Measurements from ENCODE around the gene GNAO1.

The GNAO1 gene

DNA sequence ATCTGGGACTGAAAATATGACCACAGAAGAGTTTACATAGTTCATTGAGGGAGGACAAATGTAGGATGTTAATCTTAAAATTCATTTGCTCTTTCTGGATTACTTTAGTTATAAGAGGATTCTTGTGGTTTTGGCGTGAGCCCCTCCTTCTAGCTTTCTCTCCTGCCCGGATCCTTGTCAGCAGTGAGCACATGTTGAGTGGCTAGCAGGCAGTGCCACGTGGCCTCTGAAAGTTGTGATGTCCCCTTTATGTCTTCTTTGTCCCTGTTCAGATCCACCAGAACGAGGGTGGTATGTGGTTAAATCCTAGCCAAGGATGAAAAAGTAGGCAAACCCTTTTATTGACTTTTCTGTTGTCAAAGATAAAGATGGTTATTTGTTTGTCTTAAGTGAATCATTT lies 83.8 kb downstream of the GNAO1 start:
- H3K4me1 ChIP-seq (ENCODE audit: control insufficient read depth in 1 of 2, insufficient read depth in 1 of 2, low read depth in 1 of 2, low read length in 1 of 2): peaks cover 0 to 5% of the 10 kb centered on the region in 2 experiments
- no peaks in the 10 kb centered on the region for H3K36me3 ChIP-seq
- no peaks in the 10 kb centered on the region for H3K27me3 ChIP-seq
- no peaks in the 10 kb centered on the region for H3K9me3 ChIP-seq
- no peak overlapping the region for H3K4me3 ChIP-seq (ENCODE audit: low read depth in 1 of 2, low read length in 1 of 2)
- TF ChIP-seq, protein P1, sequence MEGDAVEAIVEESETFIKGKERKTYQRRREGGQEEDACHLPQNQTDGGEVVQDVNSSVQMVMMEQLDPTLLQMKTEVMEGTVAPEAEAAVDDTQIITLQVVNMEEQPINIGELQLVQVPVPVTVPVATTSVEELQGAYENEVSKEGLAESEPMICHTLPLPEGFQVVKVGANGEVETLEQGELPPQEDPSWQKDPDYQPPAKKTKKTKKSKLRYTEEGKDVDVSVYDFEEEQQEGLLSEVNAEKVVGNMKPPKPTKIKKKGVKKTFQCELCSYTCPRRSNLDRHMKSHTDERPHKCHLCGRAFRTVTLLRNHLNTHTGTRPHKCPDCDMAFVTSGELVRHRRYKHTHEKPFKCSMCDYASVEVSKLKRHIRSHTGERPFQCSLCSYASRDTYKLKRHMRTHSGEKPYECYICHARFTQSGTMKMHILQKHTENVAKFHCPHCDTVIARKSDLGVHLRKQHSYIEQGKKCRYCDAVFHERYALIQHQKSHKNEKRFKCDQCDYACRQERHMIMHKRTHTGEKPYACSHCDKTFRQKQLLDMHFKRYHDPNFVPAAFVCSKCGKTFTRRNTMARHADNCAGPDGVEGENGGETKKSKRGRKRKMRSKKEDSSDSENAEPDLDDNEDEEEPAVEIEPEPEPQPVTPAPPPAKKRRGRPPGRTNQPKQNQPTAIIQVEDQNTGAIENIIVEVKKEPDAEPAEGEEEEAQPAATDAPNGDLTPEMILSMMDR (IDR thresholded peaks at IDR 0.05): no peak
- no peak overlapping the region for H3K27ac ChIP-seq

DNA sequence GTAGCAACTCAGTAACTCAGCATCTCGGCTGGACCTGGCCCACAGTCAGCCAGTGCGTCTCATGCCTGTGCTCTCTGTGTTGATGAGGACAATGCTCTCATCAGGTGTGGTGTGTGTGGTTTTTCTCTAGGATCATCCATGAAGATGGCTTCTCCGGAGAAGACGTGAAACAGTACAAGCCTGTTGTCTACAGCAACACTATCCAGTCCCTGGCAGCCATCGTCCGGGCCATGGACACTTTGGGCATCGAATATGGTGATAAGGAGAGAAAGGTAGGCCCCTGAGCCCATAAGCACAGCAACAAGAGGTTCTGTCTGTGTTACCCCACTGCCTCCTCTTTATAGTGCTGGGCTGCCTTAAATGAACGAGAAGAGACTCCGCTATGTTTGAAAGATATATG lies 84.5 kb downstream of the GNAO1 start:
- TF ChIP-seq, protein P1 (IDR thresholded peaks at IDR 0.05): no peak
- no peak overlapping the region for H3K4me3 ChIP-seq (ENCODE audit: low read depth in 1 of 2, low read length in 1 of 2)
- H3K36me3 ChIP-seq: no peaks in the 10 kb centered on the region
- H3K27me3 ChIP-seq: no peaks in the 10 kb centered on the region
- no peaks in the 10 kb centered on the region for H3K9me3 ChIP-seq
- H3K4me1 ChIP-seq (ENCODE audit: control insufficient read depth in 1 of 2, insufficient read depth in 1 of 2, low read depth in 1 of 2, low read length in 1 of 2): peaks cover 0 to 5% of the 10 kb centered on the region in 2 experiments
- no peak overlapping the region for H3K27ac ChIP-seq

DNA sequence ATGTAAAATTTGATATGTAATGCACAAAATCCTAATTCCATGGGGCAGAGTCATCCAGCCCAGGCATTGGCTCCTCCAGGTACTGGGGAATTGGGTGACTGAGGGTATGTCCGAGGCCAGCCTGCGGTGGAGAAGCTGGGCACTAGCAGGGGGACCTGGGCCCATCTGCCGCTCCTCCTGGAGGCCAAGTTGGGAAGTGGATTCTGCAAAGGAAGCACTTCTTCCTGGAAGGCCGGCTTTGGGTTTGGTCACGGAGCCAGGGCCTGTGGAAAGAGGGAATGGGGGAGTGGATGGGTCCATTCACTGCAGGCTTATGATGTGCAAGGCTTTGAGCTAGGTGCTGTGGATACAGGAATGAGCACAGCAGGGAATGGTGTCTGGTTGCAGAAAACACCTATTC lies 85.8 kb downstream of the GNAO1 start:
- Histone ChIP-seq H3K27ac (no peak overlapping the region), H3K9me3 (no peaks in the 10 kb centered on the region), H3K27me3 (no peaks in the 10 kb centered on the region), H3K4me1 (ENCODE audit: control insufficient read depth in 1 of 2, insufficient read depth in 1 of 2, low read depth in 1 of 2, low read length in 1 of 2) (peaks cover 0 to 4% of the 10 kb centered on the region in 2 experiments), H3K36me3 (no peaks in the 10 kb centered on the region), H3K4me3 (ENCODE audit: low read depth in 1 of 2, low read length in 1 of 2) (no peak overlapping the region)
- TF ChIP-seq, protein P1 (IDR thresholded peaks at IDR 0.05): no peak

GRCh38 chr16:56278196-56278855 lies 87.0 kb downstream of the GNAO1 start:
- no peaks in the 10 kb centered on the region for H3K9me3 ChIP-seq
- TF ChIP-seq, protein P1 (IDR thresholded peaks at IDR 0.05): no peak
- H3K27me3 ChIP-seq: no peaks in the 10 kb centered on the region
- H3K4me1 ChIP-seq (ENCODE audit: control insufficient read depth in 1 of 2, insufficient read depth in 1 of 2, low read depth in 1 of 2, low read length in 1 of 2): no peaks in the 10 kb centered on the region
- no peak overlapping the region for H3K4me3 ChIP-seq (ENCODE audit: low read depth in 1 of 2, low read length in 1 of 2)
- no peak overlapping the region for H3K27ac ChIP-seq
- no peaks in the 10 kb centered on the region for H3K36me3 ChIP-seq

- Histone ChIP-seq H3K27me3 (no peaks in the 10 kb centered on the region), H3K9me3 (no peaks in the 10 kb centered on the region), H3K36me3 (no peaks in the 10 kb centered on the region), H3K27ac (no peak overlapping the region), H3K4me1 (ENCODE audit: control insufficient read depth in 1 of 2, insufficient read depth in 1 of 2, low read depth in 1 of 2, low read length in 1 of 2) (no peaks in the 10 kb centered on the region), H3K4me3 (ENCODE audit: low read depth in 1 of 2, low read length in 1 of 2) (no peak overlapping the region)
- TF ChIP-seq, protein P1 (IDR thresholded peaks at IDR 0.05): no peak
These were observed 87.8 kb downstream of the GNAO1 start for GRCh38 chr16:56279132-56279531.

Measured in neutrophil (primary cell).